LHCN-M2 (cell line): ENCODE measurements around the gene TAGLN. TPM values are rescaled to one million over a fixed set of nuclear protein-coding genes. Genes with fewer than 3 reads are reported as not detected.
"Not testable (repeated sequence)": the region's sequence is repeated elsewhere in the genome, so short reads cannot be mapped to it uniquely, and the experiment has no call there.

Source experiments
- DNase-seq: peaks from one replicate; pipeline ENCODE4 v3.0.0-alpha.2; 2012; ENCODE audit warnings: low read depth
- total RNA-seq: library from RNA; depleted of rRNA; stranded (reverse); fragments of >200 nt; gene quantifications from 2 replicates; pipeline ENCODE4 v1.2.3, GENCODE V29; 2014

TAGLN gene
- total RNA-seq, 1 experiment from 2014 or later: 486 TPM

DNA sequence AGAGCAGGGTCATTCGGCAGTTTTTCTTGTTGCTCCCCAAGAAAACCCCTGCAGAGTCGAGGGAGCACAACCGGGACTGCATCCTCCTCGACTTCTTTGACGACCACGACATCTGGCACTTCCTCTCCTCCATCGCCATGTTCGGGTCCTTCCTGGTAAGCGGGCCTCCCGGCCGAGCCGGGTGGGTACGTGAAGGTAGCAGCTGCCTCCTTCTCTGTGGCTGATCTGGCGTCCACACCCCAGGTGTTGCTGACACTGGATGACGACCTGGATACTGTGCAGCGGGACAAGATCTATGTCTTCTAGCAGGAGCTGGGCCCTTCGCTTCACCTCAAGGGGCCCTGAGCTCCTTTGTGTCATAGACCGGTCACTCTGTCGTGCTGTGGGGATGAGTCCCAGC lies 3.4 kb upstream of the TAGLN start:
- no peak for DNase-seq

DNA sequence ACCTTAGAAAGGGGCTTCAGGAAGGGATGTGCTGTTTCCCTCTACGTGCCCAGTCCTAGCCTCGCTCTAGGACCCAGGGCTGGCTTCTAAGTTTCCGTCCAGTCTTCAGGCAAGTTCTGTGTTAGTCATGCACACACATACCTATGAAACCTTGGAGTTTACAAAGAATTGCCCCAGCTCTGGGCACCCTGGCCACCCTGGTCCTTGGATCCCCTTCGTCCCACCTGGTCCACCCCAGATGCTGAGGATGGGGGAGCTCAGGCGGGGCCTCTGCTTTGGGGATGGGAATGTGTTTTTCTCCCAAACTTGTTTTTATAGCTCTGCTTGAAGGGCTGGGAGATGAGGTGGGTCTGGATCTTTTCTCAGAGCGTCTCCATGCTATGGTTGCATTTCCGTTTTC lies 2.2 kb upstream of the TAGLN start:
- DNase-seq: no peak

DNA sequence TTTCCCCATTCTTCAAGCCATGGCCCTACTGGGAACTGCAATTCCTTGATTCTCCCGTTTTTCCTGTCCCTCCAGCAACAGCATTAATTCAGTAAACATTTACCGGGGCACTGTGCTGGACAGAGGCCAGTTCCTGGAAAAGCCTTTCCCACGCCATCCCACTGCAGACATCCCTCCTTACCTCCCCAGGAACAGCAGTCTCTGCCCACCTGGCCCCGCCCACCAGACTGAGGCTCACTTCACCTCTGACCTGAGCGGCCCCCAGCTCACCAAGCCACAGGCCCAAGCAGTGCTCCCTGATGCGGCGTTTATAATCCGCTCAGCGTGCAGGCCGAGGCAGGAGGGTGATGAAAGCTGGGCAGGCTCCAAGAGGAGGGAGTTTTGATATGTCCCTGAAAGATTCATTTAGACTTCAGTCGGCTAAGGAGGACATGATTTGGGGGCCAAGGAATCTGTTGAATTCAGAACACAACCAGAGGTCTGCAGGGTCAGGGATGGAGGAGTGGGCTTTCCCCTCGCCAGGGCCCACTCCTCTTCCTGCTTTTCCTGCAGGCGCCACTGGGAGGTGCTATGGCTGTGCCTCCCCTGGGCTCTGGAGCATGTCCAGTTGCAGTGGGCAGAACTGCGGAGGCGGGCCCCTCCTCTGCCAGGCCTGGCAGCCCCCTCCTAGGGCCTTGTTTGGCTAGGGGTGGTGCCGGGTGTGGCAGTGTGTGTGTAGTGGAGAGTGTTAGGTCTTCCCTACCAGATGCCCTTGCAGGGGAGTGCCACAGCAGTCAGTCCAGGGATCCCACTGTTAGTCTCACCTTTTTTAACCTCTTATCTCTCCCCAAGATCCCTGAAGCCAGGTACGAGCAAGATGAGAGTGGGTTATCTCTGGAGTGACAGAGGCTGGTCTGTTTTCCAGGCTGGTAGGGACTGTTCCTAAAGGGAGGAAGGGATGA lies 1.4 kb upstream of the TAGLN start:
- no peak for DNase-seq

DNA sequence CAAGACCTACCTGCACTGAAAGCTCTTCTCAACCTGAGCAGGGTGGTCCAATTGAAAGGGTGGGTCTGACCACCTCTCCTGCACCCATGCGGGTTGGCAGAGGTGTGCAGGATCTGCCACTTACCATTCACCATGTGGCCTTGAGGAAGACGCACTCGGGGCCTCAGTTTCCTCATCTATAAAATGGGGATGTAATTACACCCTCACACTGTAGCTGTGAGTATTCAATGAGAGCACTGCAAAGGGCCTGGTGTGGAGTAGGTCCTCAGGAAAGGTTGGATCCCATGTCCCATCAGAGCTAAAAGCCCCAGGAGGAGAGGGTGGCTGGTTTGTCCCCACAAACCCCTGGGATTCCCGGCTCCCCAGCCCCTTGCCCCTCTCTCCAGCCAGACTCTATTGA lies 557 bp upstream of the TAGLN start:
- DNase-seq: no peak

DNA sequence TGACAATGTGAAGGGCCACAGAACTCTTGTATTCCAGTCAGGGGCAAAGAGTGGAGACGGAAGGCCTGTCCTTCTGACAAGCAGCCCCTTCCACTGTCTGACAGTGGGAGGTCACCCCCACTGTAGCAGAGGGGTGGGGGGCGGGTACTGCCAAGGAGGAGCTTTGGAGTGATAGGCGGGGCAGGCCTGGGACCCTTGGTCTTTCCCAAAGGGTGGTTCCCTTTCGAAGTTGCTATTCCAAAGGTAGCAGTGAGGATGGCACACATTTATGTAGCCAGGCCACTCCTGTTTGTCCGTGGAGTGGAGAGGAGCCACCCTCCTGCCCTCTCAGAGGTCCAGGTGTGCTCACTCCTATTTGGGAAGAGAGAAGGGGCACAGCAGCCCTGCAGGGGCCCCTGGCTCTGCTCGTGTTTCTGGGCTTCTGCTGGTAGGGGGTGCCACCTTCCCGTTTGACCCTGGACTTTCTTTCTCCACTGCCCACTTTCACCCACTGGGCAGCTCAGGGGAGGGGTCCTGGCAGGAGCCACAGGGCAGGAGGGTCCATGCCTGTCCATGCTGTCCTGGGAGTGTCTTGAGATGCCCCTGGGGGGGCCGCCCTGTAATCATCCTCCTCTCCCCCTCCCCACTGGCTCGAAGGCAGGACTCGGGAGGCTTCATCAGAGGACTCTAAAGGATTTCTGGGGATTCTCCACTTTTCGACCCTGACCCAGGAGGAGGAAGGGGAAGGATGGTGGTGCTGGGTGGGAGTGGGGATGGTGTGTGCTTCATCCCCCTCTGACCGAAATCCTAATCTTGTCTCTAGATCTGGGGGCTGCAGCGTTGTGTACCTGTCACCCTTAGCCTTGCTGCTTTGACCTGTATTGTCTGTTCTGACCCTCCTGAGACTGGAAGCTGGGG lies 994 bp downstream of the TAGLN start:
- no peak for DNase-seq

DNA sequence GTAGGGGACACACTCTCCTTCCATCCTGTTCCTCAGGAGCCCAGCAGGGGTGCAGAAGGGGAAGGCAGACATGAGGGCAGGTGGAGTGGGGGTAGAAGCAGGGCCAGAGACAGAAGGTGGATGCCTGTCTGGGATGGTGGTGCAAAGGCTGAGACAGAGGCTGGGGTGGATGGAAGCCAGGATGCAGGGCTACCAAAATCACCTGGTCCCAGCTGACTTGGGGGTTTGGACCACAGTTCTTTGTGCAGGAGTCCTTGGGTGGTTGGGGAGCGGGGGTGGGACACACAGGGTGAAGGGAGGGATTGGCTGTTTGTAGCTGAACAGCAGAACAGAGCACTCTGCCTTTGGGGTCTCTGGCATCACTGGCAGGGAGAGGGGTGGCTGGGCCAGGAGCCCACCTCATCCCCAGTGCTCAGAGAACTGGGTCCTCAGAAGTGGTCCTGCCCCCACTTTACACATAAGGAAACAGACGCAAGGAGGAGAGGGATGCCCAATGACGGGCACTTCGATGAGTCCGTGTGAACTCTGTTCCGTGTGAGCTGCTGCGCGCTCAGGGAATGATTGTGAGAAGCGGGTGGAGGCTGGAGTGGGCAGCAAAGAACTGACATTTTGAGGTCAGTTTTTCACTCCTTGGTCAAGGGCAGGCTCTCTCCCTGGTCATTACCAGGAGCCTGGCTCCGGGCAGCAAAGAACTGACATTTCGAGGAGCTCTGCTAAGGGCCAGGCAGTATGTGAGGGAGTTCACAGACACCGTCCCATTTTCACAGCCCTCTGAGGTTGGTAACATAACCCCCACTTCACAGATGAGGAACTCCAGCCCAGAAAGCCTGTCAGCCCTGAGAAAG lies 1.9 kb downstream of the TAGLN start:
- peak; percentile 43 for DNase-seq

DNA sequence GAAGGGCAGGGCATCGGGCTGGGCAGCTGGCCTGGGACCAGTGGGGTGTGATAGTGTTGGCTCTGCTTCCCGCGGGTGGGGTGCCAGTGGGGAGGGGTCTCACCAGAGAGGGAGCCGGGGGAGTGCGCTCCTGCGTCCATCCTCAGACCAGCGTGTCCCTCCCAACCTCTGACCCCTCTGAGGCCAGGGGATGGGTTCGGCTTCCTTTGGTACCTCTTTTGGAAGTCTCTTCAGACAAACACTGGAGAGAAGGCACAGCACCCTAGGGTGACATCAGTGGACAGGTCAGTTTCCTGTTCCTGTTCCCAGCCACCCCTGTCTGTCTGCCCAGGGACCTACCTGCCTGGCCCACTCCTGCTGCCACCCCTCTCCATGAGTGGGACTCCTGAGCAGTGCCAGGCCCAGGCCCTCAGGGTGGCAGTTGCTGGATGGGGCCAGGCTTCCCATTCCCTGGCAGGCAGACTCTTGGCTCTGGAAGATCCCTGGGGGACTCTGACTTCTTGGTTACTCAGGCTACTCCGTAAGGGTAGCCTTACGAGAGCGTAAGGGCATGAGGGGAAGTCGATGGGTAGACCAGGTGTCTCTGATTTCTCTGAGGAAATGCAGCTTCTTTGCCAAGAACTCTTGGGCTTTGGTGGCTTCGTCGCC lies 2.6 kb downstream of the TAGLN start:
- peak; percentile 67 for DNase-seq

DNA sequence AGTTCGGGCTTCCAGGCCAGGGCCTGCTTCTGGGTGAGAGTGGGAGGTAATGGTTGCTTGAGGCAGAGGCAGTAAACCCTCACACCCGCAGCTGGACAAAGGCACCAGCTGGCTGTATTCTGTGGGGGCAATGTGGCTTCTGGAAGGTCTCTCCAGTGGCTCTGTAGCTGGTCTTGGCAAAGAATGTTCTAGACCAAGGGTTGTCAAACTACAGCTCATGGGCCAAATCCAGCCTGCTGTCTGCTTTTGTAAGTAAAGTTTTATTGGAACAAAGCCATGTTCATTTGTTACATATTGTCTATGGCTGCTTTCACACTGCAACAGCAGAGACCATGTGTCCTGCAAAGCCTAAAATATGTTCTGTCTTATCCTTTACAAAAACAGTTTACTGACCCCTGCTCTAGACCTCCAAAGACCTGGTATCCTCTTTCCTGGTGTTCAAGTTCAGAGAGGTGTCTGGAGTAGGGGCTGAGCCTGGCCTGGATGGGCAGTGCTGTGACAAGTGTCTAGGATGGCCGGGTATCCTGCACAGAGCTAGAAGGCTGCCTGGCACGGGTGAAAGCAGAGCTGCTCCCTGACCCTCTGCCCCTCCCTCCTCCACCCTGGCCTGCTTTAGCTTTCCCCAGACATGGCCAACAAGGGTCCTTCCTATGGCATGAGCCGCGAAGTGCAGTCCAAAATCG lies 3.4 kb downstream of the TAGLN start:
- no peak for DNase-seq

DNA sequence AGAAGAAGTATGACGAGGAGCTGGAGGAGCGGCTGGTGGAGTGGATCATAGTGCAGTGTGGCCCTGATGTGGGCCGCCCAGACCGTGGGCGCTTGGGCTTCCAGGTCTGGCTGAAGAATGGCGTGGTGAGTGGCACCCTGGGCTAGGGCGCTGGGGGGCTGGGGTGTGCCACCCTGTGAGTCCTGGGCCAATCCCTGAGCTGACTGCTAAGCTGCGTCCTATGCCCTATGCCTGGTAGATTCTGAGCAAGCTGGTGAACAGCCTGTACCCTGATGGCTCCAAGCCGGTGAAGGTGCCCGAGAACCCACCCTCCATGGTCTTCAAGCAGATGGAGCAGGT lies 3.9 kb downstream of the TAGLN start:
- no peak for DNase-seq

DNA sequence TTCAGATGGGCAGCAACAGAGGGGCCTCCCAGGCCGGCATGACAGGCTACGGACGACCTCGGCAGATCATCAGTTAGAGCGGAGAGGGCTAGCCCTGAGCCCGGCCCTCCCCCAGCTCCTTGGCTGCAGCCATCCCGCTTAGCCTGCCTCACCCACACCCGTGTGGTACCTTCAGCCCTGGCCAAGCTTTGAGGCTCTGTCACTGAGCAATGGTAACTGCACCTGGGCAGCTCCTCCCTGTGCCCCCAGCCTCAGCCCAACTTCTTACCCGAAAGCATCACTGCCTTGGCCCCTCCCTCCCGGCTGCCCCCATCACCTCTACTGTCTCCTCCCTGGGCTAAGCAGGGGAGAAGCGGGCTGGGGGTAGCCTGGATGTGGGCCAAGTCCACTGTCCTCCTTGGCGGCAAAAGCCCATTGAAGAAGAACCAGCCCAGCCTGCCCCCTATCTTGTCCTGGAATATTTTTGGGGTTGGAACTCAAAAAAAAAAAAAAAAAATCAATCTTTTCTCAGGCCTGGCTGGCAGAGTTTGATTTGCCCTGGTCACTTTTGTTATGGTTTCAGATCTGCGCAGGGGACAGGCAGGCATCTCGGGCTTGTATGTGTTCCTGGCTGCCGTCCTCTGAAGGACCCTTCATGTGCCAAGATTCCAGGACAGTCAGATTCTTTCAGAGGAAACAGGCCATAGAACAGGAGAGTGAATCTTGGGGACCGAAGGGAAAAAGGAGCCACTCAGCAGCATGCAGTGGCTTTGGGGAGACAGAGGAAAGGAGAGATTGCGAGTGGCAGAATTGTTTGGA lies 5.3 kb downstream of the TAGLN start:
- no peak for DNase-seq

DNA sequence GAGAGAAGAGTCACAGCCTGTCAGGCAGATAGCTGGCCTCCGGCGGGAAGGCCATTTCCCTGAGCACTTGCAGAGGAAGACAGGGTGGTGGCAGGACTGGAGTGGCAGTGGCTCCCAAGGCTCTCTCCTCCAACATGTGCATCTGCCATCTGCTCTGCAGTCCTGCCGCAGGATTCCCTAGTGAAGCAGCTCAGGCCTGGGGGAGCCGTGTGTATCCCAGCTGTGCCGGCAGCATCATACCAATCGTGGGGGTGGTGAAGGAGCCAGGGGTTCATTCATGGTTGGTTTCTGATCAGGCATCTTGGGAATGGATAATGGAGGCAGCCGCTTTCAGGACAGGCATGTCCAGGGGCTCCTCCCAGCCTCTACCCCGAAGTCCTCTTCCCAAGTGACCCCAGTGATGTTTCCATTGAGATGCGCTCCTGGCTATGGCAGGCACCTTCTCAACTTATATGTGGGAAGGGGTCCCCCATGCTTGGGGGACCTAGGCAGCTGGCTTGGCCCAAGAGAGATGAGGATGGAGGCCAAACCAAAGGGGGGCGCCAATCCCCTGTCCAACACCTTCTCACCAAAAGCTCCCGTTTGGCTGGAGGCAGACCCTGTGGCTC lies 6.1 kb downstream of the TAGLN start:
- no peak for DNase-seq

DNA sequence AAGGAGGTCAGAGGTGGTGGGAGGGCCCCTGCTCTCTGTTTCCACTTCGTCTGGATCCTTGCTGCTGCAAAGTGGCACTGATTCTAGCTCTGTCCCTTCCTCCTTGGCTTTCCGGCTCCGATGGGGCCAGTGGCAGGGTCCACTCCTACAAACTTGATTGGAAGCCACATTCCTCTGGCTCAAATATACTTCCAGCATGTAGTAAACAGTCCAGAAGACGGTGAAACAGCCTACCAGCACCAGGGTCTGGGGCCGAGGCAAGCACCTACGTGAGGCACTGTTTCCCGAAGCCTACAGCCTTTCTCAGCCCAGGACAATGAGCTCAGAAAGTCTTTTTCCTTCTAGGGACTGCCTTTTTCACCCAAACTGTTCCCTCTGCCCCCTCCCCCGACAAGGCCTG lies 6.9 kb downstream of the TAGLN start:
- not testable (repeated sequence) for DNase-seq

DNA sequence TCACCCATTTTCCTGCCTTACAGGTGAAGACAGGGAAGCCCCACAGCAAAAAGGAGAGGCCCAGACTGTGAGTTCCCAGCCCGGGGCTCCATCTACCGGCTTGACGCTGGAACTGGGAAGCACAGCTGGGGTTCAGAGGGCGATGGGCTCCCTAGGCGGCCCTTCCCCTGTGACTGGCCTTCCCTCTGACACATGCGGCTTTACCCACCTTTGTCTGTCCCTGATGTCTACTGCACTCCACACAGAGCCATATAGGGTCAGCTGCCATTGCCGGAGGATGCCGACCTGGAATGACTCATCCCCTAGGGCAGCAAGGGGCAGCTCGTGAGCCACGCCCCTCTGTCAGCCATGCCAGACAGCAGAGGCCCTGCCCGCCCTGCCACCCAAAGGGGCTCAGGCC lies 7.7 kb downstream of the TAGLN start:
- DNase-seq: not testable (repeated sequence)

DNA sequence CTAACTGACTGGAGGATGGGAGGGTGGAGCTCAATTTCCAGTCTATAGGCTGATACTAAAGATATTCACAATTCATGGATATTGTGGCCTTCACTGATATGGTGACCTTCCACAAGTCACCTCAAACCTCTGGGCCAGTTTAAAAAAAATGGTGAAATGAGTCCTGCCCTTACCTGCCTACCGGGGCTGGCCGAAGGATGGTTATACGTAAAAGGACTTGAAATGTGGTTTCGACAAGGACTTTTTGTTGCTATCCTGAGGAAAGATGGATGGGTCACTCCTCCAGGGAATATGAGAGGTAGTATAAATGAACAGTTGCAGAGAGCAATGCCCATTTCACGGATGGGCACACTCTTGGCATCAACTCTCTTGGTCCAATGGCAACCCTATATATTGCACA lies 8.3 kb downstream of the TAGLN start:
- not testable (repeated sequence) for DNase-seq

DNA sequence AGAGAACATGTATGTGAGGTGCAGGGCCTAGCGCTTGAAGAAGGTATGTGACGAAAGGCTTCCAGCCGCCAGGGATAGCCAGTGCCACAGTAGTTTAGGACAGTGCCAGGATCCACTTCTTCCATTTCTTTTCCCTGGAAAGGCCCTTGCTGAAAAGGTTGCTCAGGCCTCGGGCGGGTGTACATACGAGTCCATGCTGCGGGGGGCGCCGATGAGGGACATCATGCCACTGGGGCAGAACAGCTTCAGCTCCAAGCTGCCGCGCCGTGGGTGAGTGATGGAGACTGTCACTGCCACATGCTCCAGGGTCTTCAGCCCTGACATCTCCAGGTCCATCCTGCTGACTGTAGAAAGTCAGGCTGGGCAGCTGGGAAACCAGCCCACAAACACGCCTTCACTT lies 9.5 kb downstream of the TAGLN start:
- DNase-seq: not testable (repeated sequence)

DNA sequence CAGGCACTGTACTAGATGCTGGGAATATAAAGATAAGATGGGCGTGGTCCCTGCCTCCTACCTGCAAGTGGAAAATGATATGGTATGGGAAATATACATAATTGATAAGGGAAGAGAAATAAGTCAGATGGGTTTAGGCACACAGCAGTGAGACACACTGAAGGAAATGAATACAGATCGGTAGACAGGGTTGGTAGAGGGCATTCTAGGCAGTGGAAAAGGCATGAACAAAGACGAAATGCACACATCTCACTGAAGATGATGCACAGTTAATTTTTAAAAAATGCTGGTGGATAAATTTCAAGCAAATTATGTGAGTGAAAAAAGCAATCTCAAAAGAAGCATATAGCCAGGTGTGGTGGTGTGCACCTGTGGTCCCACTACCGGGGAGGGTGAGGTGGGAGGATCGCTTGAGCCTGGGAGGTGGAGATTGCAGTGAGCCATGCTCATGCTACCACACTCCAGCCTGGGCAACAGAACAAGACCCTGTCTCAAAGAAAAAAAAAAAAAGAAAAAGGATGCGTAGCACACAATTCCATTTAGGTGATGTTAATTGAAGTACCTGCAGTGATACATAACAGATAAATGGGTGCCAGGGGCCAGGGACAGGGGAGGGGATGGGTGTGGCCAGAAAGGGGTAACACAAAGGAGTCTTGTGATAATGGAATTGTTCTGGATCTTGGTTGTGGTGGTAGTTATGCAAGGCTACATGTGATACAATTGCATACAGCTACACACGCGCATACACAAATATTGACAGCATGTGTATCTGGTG lies 10.4 kb downstream of the TAGLN start:
- DNase-seq: not testable (repeated sequence)

DNA sequence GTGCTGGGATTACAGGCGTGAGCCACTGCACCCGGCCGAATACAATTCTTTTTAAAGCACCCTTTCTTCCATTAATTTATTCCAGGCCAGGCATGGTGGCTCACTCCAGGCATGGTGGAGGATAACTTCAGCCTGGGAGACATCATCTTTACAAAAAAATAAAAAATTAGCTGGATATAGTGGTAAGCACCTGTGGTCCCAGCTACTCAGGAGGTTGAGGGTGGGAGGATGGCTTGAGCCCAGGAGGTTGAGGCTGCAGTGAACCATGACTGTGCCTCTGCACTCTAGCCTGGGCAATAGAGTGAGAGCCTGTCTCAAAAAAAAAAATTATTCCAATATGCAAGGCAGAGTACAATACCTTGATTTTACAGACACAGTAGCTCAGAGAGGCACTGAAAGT lies 11.4 kb downstream of the TAGLN start:
- DNase-seq: no peak

DNA sequence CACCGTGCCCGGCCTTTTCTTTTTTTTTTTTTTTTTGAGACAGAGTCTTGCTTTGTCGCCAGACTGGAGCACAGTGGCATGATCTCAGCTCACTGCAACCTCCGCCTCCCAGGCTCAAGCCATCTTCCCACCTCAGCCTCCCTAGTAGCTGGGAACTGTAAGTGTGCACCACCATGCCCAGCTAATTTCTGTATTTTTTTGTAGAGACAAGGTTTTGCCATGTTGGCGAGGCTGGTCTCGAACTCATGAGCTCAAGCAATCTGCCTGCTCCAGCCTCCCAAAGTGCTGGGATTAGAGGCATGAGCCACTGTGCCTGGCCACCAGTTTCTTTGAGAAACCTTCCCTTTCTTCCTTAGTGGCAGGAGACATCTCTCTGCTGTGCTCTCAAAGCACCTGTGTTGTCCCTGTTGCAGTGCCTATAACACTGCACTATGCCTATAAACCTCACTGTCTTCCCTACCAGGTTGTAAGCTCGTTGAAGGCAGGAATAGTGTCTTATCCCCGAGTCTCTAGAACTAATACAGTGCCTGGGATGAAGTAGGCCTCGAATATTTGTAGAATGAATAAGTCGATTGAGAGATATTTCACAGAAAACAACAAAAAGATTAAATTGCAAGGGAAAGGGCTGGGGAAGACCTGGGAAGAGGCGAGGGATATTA lies 13.7 kb downstream of the TAGLN start:
- DNase-seq: no peak
